ENCODE results near the gene UBA6. TPM values are rescaled to one million over a fixed set of nuclear protein-coding genes. Genes with fewer than 3 reads are reported as not detected.
"Not testable (repeated sequence)": the region's sequence is repeated elsewhere in the genome, so short reads cannot be mapped to it uniquely, and the experiment has no call there.

UBA6 gene
- total RNA-seq, 1 donor from 2014 or later = 85.1 TPM

GRCh38 chr4:67638136-67638535 is 62.8 kb downstream of the UBA6 start:
- H3K4me3 Mint-ChIP-seq (ENCODE audit: low read depth) = no peak overlapping the region
- peaks cover 30% of the 10 kb centered on the region for H3K36me3 Mint-ChIP-seq (ENCODE audit: insufficient read depth)
- H3K9me3 Mint-ChIP-seq (ENCODE audit: low read depth) = peaks cover 10% of the 10 kb centered on the region
- H3K27me3 Mint-ChIP-seq = no peaks in the 10 kb centered on the region
- no peak for DNase-seq (ENCODE audit: low spot score, unreplicated experiment)
- no peak for TF ChIP-seq CTCF (IDR thresholded peaks at IDR 0.05; ENCODE audit: unreplicated experiment)
- no peaks in the 10 kb centered on the region for H3K4me1 Mint-ChIP-seq (ENCODE audit: low read depth)
- no peak overlapping the region for H3K27ac Mint-ChIP-seq

- not testable (repeated sequence) for H3K27me3 Mint-ChIP-seq; H3K4me1 Mint-ChIP-seq (ENCODE audit: low read depth); DNase-seq (ENCODE audit: low spot score, unreplicated experiment); H3K27ac Mint-ChIP-seq; H3K4me3 Mint-ChIP-seq (ENCODE audit: low read depth)
- H3K9me3 Mint-ChIP-seq (ENCODE audit: low read depth) = peaks cover 10% of the 10 kb centered on the region
- peaks cover 38% of the 10 kb centered on the region for H3K36me3 Mint-ChIP-seq (ENCODE audit: insufficient read depth)
Observed at GRCh38 chr4:67636978-67637377, 64.0 kb downstream of the UBA6 start.

- Mint-ChIP-seq H3K4me3 (ENCODE audit: low read depth) (no peak overlapping the region), H3K27me3 (no peaks in the 10 kb centered on the region), H3K4me1 (ENCODE audit: low read depth) (no peaks in the 10 kb centered on the region), H3K9me3 (ENCODE audit: low read depth) (peaks cover 10% of the 10 kb centered on the region), H3K36me3 (ENCODE audit: insufficient read depth) (peaks cover 39% of the 10 kb centered on the region), H3K27ac (no peak overlapping the region)
- no peak for DNase-seq (ENCODE audit: low spot score, unreplicated experiment)
- no peak for TF ChIP-seq CTCF (IDR thresholded peaks at IDR 0.05; ENCODE audit: unreplicated experiment)
Observed at GRCh38 chr4:67635331-67635730, 65.6 kb downstream of the UBA6 start.

GRCh38 chr4:67634741-67635140 is 66.2 kb downstream of the UBA6 start:
- peaks cover 36% of the 10 kb centered on the region for H3K36me3 Mint-ChIP-seq (ENCODE audit: insufficient read depth)

GRCh38 chr4:67632492-67632891 is 68.5 kb downstream of the UBA6 start:
- Mint-ChIP-seq H3K9me3 (ENCODE audit: low read depth) (no peaks in the 10 kb centered on the region), H3K4me3 (ENCODE audit: low read depth) (no peak overlapping the region), H3K36me3 (ENCODE audit: insufficient read depth) (peaks cover 22% of the 10 kb centered on the region), H3K27me3 (no peaks in the 10 kb centered on the region), H3K4me1 (ENCODE audit: low read depth) (no peaks in the 10 kb centered on the region), H3K27ac (peak overlapping the region; percentile 20)
- no peak for TF ChIP-seq CTCF (IDR thresholded peaks at IDR 0.05; ENCODE audit: unreplicated experiment)
- no peak for DNase-seq (ENCODE audit: low spot score, unreplicated experiment)

More at GRCh38 chr4:67634741-67635140, 66.2 kb downstream of the UBA6 start:
- TF ChIP-seq CTCF (IDR thresholded peaks at IDR 0.05; ENCODE audit: unreplicated experiment) = no peak
- no peak for DNase-seq (ENCODE audit: low spot score, unreplicated experiment)
- Mint-ChIP-seq H3K4me1 (ENCODE audit: low read depth) (no peaks in the 10 kb centered on the region), H3K9me3 (ENCODE audit: low read depth) (peaks cover 10% of the 10 kb centered on the region), H3K4me3 (ENCODE audit: low read depth) (no peak overlapping the region), H3K27me3 (no peaks in the 10 kb centered on the region), H3K27ac (no peak overlapping the region)

GRCh38 chr4:67624939-67625338 is 76.0 kb downstream of the UBA6 start:
- Mint-ChIP-seq H3K4me1 (ENCODE audit: low read depth) (no peaks in the 10 kb centered on the region), H3K4me3 (ENCODE audit: low read depth) (no peak overlapping the region), H3K36me3 (ENCODE audit: insufficient read depth) (peaks cover 24% of the 10 kb centered on the region), H3K27ac (no peak overlapping the region), H3K27me3 (no peaks in the 10 kb centered on the region), H3K9me3 (ENCODE audit: low read depth) (no peaks in the 10 kb centered on the region)
- TF ChIP-seq CTCF (IDR thresholded peaks at IDR 0.05; ENCODE audit: unreplicated experiment) = no peak
- DNase-seq (ENCODE audit: low spot score, unreplicated experiment) = no peak
